Measurements from ENCODE around the gene FARP1. TPM values are rescaled to one million over a fixed set of nuclear protein-coding genes. Genes with fewer than 3 reads are reported as not detected.

The FARP1 gene
- total and polyA plus RNA-seq, 2 of the 8 experiments (the other 6 are each of a cell fraction or from before 2014, with no cell fraction given), result 24.7 to 104 TPM

DNA sequence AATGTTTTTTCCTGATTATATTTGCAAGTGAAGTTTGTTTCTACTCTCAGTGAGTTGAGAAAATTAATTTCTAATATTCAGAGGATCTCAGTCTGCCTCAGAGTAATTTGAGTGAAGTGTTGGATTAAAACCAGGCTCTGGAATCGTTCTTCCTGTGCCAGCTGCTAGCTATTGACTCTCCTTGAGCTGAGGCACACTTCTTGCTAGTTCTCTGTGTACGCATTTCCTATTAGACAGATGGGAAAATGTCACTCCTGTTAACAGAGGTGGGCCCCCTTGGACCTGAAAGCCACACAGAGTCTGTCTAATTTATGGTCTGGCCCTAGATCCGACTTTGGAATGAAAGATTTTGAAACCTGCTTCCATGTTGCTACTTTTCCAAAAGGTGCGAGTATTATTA is 141.8 kb downstream of the FARP1 start (continued):
- TF ChIP-seq KDM1A (IDR thresholded peaks at IDR 0.05; ENCODE audit: borderline replicate concordance, low read length) (no peak), JUND (IDR thresholded peaks at IDR 0.05; ENCODE audit: low read length) (no peak), RNF2 (IDR thresholded peaks at IDR 0.05; ENCODE audit: borderline replicate concordance, low read depth, low read length, missing control alignments, poor library complexity, severe bottlenecking) (no peak), ASH2L (IDR thresholded peaks at IDR 0.05; ENCODE audit: low read length) (no peak)
- TF ChIP-seq, protein P1, sequence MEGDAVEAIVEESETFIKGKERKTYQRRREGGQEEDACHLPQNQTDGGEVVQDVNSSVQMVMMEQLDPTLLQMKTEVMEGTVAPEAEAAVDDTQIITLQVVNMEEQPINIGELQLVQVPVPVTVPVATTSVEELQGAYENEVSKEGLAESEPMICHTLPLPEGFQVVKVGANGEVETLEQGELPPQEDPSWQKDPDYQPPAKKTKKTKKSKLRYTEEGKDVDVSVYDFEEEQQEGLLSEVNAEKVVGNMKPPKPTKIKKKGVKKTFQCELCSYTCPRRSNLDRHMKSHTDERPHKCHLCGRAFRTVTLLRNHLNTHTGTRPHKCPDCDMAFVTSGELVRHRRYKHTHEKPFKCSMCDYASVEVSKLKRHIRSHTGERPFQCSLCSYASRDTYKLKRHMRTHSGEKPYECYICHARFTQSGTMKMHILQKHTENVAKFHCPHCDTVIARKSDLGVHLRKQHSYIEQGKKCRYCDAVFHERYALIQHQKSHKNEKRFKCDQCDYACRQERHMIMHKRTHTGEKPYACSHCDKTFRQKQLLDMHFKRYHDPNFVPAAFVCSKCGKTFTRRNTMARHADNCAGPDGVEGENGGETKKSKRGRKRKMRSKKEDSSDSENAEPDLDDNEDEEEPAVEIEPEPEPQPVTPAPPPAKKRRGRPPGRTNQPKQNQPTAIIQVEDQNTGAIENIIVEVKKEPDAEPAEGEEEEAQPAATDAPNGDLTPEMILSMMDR (IDR thresholded peaks at IDR 0.05; ENCODE audit: control extremely low read depth in 1 of 3, insufficient read depth in 1 of 3, low read depth in 1 of 3, low read length in 3 of 3), result no peak

All from H1 (cell line).